ENCODE measurements around the gene SACM1L.
A peak's percentile ranks its signal among the peaks of the same experiment; 100 is the strongest.

DNA sequence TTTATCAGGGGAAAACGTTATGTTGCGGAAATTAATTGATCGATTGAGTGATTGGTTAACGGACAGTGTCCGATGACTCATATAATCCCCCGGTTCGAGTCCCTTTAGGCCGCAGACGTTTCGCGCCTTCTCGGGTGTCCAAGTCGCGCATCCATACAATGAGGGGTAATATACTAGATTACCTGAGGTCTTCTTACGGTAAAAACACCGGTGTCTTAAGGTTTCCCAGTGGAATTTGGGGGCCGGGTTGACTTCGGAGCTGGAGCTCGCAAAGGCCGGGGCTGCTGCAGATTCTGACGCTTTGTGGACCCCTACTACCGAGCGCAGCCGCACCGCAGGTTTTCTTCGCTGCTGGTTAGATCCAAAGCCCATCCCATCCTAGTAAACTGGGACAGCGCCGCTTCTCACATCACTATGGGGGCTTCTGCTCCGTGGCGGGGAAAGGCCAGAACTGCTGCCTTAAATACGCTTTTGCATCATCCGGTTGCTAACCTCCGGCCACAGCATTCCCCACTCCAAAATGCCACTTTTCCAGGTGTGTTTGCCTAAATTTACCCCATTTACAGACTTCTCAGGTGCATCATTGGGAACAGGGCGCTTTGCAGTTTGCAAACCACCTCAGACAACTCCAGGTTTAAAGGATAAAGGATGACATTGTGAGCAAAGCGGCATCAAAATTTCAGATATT is 858 bp upstream of the SACM1L start:
- TF ChIP-seq CTCF (IDR thresholded peaks at IDR 0.05; ENCODE audit: control extremely low read depth in 1 of 3, insufficient read depth in 1 of 3, low read depth in 1 of 3, low read length in 3 of 3) (no peak), POLR2A (IDR thresholded peaks at IDR 0.05; ENCODE audit: control extremely low read depth in 1 of 2, low read depth in 2 of 2, low read length in 2 of 2) (0 out of 3 replicates have a peak, but pooled peaks of 1 of the 2 experiments have one; percentile 31), TBP (IDR thresholded peaks at IDR 0.05; ENCODE audit: low read depth, low read length) (no peak; the same call in 1 of the 2 replicates), GTF2F1 (IDR thresholded peaks at IDR 0.05; ENCODE audit: borderline replicate concordance, low read depth, low read length) (no peak), POLR2AphosphoS5 (IDR thresholded peaks at IDR 0.05; ENCODE audit: low read depth, low read length) (no peak), TEAD4 (IDR thresholded peaks at IDR 0.05; ENCODE audit: low read depth, low read length) (no peak), SP1 (IDR thresholded peaks at IDR 0.05; ENCODE audit: low read depth, low read length) (no peak), MAFK (IDR thresholded peaks at IDR 0.05; ENCODE audit: low read depth, low read length) (no peak)
- TF ChIP-seq, protein P1, sequence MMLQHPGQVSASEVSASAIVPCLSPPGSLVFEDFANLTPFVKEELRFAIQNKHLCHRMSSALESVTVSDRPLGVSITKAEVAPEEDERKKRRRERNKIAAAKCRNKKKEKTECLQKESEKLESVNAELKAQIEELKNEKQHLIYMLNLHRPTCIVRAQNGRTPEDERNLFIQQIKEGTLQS (IDR thresholded peaks at IDR 0.05; ENCODE audit: insufficient read depth, low read depth, low read length): no peak

All from H1 (cell line).